Measurements from ENCODE around the gene CD109. TPM values are rescaled to one million over a fixed set of nuclear protein-coding genes. Genes with fewer than 3 reads are reported as not detected.

Gene CD109
- polyA plus RNA-seq, 3 donors, result 0.17 to 0.30 (median 0.20) TPM

GRCh38 chr6:73691512-73691911 lies 4.5 kb upstream of the CD109 start:
- peaks cover 2 to 7% (median 5%) of the 10 kb centered on the region in 3 donors for H3K27me3 Mint-ChIP-seq (ENCODE audit: low read depth in 3 of 3)
- Histone ChIP-seq H3K9me3 (replicated peaks in 1 of 2; ENCODE audit: control insufficient read depth in 1 of 2, insufficient read depth in 1 of 2, low read length in 2 of 2) (no peaks in the 10 kb centered on the region), H3K79me2 (ENCODE audit: insufficient read depth, low read length) (peaks cover 1% of the 10 kb centered on the region), H3K4me3 (replicated peaks in 1 of 3; ENCODE audit: low read depth in 2 of 3, low read length in 3 of 3) (no peak overlapping the region), H2AFZ (ENCODE audit: insufficient read depth, low read depth, low read length, poor library complexity, severe bottlenecking) (no peak overlapping the region), H3K4me2 (replicated peaks; ENCODE audit: extremely low read depth, low read length, poor library complexity, severe bottlenecking) (no peak overlapping the region), H3K27me3 (ENCODE audit: control insufficient read depth in 2 of 2, insufficient read depth in 2 of 2, low read length in 2 of 2) (no peaks in the 10 kb centered on the region), H3K9ac (ENCODE audit: insufficient read depth, low read length, poor library complexity, severe bottlenecking) (no peak overlapping the region), H3K27ac (ENCODE audit: low read depth in 1 of 2, low read length in 2 of 2) (no peak overlapping the region), H3K4me1 (ENCODE audit: control insufficient read depth in 1 of 2, insufficient read depth in 2 of 2, low read length in 2 of 2) (peaks cover 20 to 21% of the 10 kb centered on the region in 2 donors), H3K36me3 (replicated peaks in 1 of 2; ENCODE audit: control insufficient read depth in 1 of 2, insufficient read depth in 2 of 2, low read length in 2 of 2) (no peaks in the 10 kb centered on the region), H4K20me1 (ENCODE audit: insufficient read depth, low read length) (no peaks in the 10 kb centered on the region)
- DNase-seq, result peak in 1 of 3 donors; percentile 13
- H3K4me3 Mint-ChIP-seq, result no peak overlapping the region
- TF ChIP-seq, protein P1, sequence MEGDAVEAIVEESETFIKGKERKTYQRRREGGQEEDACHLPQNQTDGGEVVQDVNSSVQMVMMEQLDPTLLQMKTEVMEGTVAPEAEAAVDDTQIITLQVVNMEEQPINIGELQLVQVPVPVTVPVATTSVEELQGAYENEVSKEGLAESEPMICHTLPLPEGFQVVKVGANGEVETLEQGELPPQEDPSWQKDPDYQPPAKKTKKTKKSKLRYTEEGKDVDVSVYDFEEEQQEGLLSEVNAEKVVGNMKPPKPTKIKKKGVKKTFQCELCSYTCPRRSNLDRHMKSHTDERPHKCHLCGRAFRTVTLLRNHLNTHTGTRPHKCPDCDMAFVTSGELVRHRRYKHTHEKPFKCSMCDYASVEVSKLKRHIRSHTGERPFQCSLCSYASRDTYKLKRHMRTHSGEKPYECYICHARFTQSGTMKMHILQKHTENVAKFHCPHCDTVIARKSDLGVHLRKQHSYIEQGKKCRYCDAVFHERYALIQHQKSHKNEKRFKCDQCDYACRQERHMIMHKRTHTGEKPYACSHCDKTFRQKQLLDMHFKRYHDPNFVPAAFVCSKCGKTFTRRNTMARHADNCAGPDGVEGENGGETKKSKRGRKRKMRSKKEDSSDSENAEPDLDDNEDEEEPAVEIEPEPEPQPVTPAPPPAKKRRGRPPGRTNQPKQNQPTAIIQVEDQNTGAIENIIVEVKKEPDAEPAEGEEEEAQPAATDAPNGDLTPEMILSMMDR (IDR thresholded peaks at IDR 0.05), result no peak
- H3K4me1 Mint-ChIP-seq, result peaks cover 30% of the 10 kb centered on the region
- peaks cover 0 to 7% (median 4%) of the 10 kb centered on the region in 7 donors for H3K9me3 Mint-ChIP-seq
- H3K36me3 Mint-ChIP-seq, result no peaks in the 10 kb centered on the region
- H3K27ac Mint-ChIP-seq, result no peak overlapping the region
- intact Hi-C loops (cut with micrococcal nuclease), result loop anchor here in 1 of 2 donors (5.0 kb wide), 1 partner anchor 36 kb away; no protein-coding TSS in a partner anchor

DNA sequence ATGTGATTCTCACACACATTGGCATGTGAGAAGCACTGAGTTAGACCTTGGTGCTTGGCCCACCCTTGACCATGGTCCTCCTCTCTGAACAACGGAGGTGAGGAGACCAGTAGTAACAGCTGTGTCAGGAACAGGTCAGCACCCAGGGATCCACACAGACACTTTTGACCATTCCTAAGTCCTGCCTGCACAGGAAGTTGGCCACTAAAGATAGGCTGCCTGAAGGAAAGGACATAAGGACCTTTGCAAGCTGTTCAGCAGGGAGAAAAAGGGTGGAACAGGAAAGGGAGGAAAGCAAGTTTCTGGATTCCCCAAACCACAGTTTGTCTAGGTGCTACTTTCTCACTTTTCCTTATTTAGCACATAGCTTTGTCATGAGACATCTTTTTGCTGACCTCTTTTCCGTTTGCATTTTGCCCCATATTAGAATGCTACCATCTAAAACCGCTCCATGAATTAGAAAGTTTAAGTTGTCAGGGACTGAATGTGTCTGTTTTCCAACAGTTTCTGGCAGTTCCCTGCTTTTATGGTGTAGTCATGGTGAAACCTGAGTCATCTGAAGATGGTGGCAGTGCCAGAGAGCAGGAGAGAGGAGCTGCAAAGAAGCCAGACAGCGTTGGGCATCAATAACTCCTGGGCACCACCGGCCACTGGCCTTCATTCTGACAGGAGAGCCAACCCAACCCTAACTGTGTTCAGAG lies 1.1 kb upstream of the CD109 start:
- Histone ChIP-seq H4K20me1 (ENCODE audit: insufficient read depth, low read length) (no peaks in the 10 kb centered on the region), H3K36me3 (replicated peaks in 1 of 2; ENCODE audit: control insufficient read depth in 1 of 2, insufficient read depth in 2 of 2, low read length in 2 of 2) (no peaks in the 10 kb centered on the region), H3K27ac (ENCODE audit: low read depth in 1 of 2, low read length in 2 of 2) (peak overlapping the region in 1 of 2 donors; percentile 84), H3K27me3 (ENCODE audit: control insufficient read depth in 2 of 2, insufficient read depth in 2 of 2, low read length in 2 of 2) (no peaks in the 10 kb centered on the region), H3K9me3 (replicated peaks in 1 of 2; ENCODE audit: control insufficient read depth in 1 of 2, insufficient read depth in 1 of 2, low read length in 2 of 2) (no peaks in the 10 kb centered on the region), H3K79me2 (ENCODE audit: insufficient read depth, low read length) (peaks cover 4% of the 10 kb centered on the region), H3K4me2 (replicated peaks; ENCODE audit: extremely low read depth, low read length, poor library complexity, severe bottlenecking) (peak overlapping the region; percentile 89), H2AFZ (ENCODE audit: insufficient read depth, low read depth, low read length, poor library complexity, severe bottlenecking) (no peak overlapping the region), H3K9ac (ENCODE audit: insufficient read depth, low read length, poor library complexity, severe bottlenecking) (peak overlapping the region; percentile 87), H3K4me1 (ENCODE audit: control insufficient read depth in 1 of 2, insufficient read depth in 2 of 2, low read length in 2 of 2) (peaks cover 32% of the 10 kb centered on the region in 2 donors), H3K4me3 (replicated peaks in 1 of 3; ENCODE audit: low read depth in 2 of 3, low read length in 3 of 3) (peak overlapping the region in 1 of 3 experiments; percentile 83)
- Mint-ChIP-seq H3K36me3 (peaks cover 3 to 4% of the 10 kb centered on the region in 2 donors), H3K27me3 (ENCODE audit: low read depth in 3 of 3) (peaks cover 2 to 7% (median 5%) of the 10 kb centered on the region in 3 donors), H3K4me1 (peaks cover 41% of the 10 kb centered on the region), H3K27ac (peak overlapping the region in 6 of 7 donors; percentile 45 to 89 (median 82)), H3K4me3 (peak overlapping the region; percentile 85 to 96), H3K9me3 (peaks cover 0 to 7% (median 4%) of the 10 kb centered on the region in 7 donors)
- peak; percentile 19 to 78 (median 71) for DNase-seq
- TF ChIP-seq, protein P1 (IDR thresholded peaks at IDR 0.05), result no peak
- intact Hi-C loops (cut with micrococcal nuclease), result loop anchor here in 1 of 2 donors (5.0 kb wide), 1 partner anchor 32 kb away; no protein-coding TSS in a partner anchor
- no CpG with 5 or more reads among the region's 5 CpGs for WGBS (ENCODE audit: insufficient coverage)

All from CD14-positive monocyte (primary cell).